ENCODE data around the gene VAV3.

VAV3 gene

DNA sequence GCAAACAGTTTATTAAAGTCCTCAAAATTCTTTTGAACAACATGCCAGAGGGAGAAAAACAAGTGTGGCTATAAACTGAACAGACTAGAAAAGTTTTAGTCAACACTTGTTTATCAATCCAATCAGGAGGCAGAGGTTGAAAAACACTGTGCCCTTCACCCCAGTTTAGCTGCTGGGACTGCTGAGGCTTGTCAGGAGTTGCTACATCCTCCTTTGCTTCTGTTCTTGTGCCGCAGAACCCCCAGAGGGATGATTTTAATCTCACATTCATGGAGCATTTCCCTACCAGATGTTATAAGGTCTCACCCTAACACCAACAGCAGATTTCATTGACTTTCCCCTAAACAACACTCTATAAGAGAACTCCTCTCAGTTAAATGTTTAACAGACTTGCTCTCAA is 321.2 kb downstream of the VAV3 start:
- no peak for DNase-seq (ENCODE audit: low read depth)

DNA sequence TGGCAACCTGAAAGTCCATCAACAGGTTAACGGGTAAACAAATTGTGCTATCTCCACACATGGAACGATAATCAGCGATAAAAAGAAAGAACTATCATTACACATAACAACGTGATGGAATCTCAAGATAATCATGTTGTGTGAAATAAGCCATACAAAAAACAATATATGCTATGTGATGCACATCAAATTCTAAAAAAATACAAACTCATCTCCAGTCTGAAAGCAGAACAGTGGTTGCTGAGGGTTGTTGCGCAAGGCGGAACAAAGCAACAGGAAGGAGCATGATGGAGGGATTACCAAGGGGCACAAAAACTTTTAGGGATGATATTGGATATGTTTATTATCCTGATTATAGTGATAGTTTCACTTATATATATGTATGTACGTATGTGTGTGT is 324.8 kb downstream of the VAV3 start:
- DNase-seq (ENCODE audit: low read depth) = no peak

DNA sequence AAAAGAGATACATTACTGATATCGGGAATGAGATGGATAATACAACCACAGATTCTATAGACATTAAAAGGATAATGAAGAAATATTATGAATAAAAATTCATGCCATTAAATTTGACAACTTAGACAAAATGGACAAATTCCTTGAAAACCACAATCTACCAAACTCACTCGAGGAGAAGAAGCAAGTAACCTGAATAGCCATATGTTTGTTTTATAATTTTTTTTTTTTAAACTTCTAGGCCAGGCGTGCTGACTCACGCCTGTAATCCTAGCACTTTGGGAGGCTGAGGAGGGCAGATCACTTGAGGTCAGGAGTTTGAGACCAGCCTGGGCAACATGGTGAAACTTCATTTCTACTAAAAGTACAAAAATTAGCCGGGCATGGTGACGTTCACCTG is 327.9 kb downstream of the VAV3 start:
- no peak for DNase-seq (ENCODE audit: low read depth)

DNA sequence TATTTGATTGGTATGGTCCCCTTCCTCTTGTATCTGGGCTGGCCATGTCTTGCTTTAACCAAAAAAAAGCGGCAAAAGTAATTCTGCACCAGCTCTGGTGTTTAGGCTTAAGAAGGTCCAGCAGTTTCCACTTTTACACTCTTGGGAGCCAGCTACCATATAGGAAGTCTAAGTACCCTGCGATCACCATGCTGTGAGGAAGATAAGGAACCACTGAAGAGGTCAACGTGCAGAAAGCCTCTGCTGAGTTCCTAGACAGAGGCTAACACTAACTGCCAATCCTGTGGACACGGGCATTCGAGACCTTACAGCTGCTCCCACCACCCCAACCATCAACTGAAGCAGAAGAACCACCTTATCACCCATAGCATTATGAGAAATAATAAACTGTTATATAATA is 331.4 kb downstream of the VAV3 start:
- no peak for DNase-seq (ENCODE audit: low read depth)

DNA sequence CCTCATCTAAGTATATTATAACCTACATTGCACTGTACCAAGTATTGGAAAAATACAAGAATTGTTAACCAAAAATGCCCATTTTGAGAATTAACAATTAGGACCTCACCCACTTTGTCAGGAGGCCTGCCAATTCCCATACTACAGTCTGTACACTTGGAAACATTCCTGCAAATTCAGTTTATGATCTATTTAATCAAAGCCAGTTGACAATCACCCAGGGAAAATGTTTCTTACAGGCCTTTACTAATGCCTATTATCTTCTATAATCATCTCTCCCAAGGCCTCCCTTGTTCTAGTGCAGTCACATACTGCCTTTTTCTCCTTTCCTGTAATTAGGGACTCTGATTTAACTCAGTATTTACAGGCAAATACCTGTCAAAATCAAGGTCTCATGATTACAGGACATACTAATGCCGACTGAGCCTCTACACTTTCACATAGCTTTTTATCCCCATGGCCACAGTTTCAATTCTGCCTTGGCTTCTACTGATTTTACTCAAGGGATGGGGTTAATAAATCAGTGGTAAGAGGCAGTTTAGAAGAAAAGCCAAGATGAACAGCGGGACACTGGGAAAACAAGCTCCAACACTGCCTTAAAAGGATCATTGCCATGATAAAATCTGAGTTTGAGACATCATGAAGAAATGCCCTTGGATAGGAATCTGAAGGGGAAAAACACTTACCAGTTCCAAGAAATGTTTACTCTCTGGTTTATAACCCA is 338.7 kb downstream of the VAV3 start:
- no peak for DNase-seq (ENCODE audit: low read depth)

DNA sequence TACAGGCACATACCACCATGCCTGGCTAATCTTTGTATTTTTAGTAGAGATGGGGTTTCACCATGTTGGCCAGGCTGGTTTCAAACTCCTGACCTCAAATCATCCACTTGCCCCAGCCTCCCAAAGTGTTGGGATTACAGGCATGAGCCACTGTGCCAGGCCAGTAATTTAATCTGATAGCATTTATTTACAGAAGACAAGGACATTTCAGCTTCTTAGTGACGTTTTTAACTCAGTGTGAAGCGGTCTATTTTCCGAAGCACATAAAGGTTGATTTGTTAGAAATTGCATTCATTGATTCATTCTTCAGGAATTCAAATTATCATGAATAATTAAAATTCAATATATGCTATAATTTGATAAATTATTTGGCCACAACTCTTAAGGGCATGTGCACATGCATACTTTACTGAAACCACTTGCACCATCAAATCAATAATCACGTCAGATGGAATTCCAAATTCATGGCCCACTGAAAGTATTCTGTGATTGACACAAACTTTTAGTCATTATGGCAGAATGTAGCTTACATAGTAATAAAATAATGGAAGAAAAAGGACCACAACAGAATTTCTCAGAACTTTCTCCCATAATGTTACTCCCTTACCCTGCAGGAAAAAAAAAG is 339.5 kb downstream of the VAV3 start:
- no peak for DNase-seq (ENCODE audit: low read depth)

DNA sequence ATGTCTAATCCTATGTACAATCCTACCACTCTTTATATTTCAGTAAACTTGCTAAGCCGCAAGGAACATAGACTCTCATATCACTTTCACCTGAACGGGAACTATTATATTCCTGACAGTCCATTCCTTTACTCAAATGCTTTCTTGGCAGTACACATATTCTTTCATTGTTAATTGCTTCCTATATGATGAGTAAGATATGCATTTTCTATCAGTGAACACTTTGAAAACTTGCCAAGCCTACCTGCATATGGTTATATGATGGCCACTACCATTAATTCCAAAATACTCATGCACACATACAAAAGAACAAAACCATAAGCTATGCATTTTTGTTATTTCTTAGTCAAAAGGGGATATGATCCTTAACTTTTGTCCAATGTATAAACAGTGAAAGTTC is 341.5 kb downstream of the VAV3 start:
- DNase-seq (ENCODE audit: low read depth) = no peak

DNA sequence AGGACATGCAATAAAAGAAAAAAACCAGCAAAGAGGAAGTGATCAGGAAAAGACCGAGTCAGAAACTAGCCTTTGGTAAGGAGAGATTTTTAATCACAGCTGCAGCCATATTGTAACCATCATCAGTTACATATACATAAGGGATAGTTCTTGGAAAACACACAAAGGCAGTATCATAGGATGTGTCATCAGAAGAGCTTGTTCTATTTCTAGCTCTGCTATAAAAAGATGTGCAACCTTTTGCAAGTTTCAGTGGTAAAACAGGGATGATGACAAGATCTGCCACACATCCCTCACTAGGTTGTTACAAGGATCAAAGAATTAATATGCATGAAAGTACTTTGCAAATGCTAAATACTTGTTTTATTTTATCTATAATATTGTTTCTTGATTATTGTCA is 342.0 kb downstream of the VAV3 start:
- DNase-seq (ENCODE audit: low read depth) = no peak

GRCh38 chr1:107622535-107622934 is 342.4 kb downstream of the VAV3 start:
- no peak for DNase-seq (ENCODE audit: low read depth)

DNA sequence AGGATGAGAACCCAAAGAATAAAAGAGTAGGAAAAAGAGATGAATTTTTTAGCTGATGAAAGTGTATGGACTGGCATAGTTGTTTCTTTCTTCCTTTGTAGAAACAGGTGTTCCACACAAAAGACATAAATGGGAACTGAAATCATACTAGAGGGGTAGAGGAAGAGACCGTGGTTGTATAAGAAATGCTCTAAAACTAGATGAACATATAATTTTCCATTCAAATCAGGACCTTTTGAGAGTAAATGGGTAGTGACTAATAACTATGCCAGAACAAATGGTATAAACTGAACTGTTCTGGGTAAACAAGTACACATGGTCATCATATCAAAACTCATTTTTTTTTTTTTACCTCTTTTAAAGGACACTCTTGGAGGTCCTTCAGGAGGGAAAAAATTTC is 344.2 kb downstream of the VAV3 start:
- DNase-seq (ENCODE audit: low read depth) = no peak

DNA sequence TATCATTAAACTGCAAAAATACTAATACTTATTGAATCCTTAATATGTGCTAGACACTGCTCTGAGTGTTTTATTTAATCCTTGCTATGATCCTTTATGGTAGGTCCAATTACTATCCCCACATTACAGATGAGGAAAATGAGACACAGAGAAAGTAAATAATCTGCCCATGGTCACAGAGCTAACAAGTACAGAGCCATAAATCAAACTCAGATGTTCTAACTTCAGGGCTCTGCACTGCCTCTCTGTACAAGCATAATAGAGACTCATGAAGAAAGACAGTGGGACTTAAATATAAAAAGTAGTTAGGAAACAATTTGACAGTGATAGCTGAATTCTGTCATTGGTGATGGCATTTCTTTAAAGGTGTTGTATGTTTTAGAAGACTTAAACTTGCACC is 346.4 kb downstream of the VAV3 start:
- no peak for DNase-seq (ENCODE audit: low read depth)

- no peak for DNase-seq (ENCODE audit: low read depth)
Measured at GRCh38 chr1:107617921-107618320, 347.1 kb downstream of the VAV3 start.

DNA sequence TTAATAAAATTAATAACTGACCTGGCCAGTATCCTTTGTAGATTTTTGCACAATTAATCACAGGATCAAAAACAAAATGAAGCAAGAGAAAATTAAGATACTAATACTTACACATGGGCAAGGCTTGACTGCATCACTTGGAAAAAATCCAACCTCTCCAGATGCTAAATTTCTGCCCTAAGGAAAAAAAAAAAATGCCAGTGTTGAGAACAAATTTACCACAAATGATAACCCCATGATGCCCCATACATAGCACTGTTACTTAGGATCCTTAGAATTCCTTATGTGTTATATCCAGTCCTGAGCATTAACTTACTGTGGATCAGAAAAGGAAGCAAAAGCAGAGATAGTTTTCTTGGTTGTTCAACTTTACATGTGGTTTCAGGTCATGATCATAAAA is 347.5 kb downstream of the VAV3 start:
- DNase-seq (ENCODE audit: low read depth) = no peak

DNA sequence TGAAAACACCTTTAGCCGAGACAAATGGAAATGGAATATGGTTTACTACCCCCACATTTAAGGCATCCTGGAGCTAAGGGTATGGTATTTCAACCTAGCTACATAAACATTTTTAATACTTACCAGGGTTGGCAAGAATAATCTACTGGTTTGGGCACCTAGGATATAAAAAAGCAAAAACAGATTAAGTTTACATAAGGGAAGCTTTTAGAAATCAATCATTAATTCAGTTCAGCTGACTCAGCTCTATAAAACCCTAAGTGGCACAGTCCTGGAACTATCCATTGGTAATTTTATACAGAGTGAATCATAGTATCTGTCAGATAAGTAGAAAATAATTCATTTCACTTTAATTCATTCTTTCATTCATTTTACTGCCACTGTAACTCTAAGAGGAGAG is 355.2 kb downstream of the VAV3 start:
- no peak for DNase-seq (ENCODE audit: low read depth)

DNA sequence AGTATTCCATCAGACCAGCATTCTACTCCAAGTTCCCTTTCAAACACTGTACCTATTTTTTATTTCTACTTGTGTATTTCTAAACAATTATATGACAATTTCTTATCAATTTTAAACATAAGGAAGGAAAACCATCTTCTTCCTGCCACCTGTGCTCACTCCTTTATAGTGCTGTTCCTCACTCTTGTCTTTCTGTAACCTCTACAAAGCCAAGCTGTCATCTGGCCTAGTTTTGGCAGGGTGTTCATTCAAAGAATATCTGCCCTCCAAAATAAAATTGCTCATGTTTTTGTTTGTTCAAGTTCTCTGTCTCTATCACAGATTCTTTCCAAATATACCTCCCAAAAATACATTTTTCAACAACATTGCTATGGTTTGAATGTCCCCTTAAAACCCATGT is 360.2 kb downstream of the VAV3 start:
- DNase-seq (ENCODE audit: low read depth) = no peak

GRCh38 chr1:107600607-107601160 is 364.3 kb downstream of the VAV3 start:
- DNase-seq (ENCODE audit: low read depth) = no peak

- DNase-seq (ENCODE audit: low read depth) = no peak
Measured at GRCh38 chr1:107599220-107599619, 365.8 kb downstream of the VAV3 start.

DNA sequence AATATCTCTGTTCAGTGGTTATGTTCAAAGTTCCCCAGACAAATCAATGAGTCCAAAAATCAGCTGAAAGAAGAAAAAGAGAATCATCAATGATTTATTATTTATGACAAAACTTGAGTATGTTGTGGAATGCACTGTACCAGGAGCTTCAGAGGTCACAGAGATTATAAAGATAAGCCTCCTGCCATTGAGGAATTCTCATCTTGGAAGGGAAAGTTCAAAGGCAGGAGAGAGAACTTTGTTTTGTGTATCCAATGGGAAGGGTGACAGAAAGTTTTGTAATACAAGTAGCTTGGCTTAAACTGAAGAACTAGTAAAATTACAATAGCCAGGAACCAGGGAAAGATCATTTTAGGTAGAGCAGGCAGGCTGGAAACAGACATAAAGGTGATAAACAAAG is 367.7 kb downstream of the VAV3 start:
- no peak for DNase-seq (ENCODE audit: low read depth)

DNA sequence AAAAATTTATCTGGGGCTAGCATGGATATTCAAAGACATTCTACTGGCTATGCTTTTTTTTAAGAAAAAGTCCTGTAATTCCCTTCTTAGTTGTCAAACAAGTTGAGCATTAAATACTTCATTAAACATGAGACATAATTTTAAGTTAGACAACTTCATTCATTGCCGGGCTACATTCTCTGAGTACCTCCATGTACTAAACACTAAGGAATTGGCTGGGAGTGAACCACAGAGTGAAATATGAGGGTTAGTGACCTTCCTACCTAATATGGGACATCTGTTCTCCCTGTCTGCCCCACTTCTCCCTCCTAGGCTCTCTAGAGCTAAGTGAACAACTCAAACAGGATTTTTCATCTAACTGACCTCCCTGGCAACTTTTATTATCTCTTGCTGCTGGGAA is 370.4 kb downstream of the VAV3 start:
- no peak for DNase-seq (ENCODE audit: low read depth)

- DNase-seq (ENCODE audit: low read depth) = no peak
Measured at GRCh38 chr1:107593501-107594209, 371.3 kb downstream of the VAV3 start.

DNA sequence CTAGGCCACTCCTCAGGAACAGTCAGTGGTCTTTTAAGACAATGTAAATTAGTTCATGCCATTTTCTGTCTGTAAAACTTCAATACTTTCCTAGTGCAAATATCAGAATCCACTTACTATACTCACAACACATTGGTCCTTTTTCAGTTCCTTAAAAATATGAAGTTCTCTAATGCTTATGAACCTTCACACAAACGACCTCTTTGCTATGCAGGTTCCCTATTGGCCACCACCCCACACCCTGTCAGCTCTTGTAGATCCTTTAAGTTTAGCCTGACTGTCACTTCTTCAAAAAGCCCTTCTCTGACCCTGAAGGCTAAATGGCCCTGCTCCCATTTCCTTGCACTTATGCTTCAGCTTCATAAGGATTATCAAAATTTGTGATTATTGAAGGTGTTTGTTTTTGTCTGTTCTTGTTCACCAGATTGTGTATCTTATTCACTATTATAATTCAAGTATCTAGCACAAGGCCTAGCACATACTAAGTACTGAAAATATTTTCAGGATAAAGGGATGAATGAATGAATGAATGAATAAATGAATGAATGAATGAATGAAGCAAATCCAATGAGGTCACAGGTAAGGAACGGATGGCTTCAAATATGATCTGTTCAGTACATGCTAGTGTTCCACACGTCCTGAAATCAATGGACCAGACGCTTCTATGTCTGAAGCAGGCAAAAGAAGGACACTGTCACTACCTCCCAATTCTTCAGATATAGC is 373.9 kb downstream of the VAV3 start:
- no peak for DNase-seq (ENCODE audit: low read depth)

GRCh38 chr1:107590087-107590486 is 374.9 kb downstream of the VAV3 start:
- DNase-seq (ENCODE audit: low read depth) = no peak

DNA sequence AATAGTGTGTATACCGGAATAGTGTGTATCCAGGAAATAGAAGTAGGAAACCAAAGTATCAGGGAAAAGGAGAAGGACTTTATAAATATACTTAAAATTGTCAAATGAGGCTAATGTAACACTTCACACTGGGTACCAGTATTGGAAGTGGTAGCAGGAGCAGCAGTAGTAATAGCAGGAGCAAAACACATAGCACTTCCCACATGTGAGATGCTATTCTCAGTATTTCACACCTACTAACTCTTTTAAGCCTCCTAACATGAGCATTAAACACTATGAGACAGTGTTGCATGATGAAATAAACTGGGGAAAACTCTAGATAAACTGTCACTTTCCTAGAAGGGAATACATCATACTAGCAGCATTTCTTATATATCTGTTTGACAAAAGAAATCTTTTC is 376.7 kb downstream of the VAV3 start:
- DNase-seq (ENCODE audit: low read depth) = no peak

Measured in activated T-cell treated with anti-CD3 and anti-CD28 coated beads for 48 hours (primary cell).